ENCODE data around the gene GSTM2. TPM values are rescaled to one million over a fixed set of nuclear protein-coding genes. Genes with fewer than 3 reads are reported as not detected.
"Not testable (repeated sequence)": the region's sequence is repeated elsewhere in the genome, so short reads cannot be mapped to it uniquely, and the experiment has no call there.

The GSTM2 gene
- total RNA-seq, 2 donors from 2014 or later, result 49.0 to 72.4 TPM

DNA sequence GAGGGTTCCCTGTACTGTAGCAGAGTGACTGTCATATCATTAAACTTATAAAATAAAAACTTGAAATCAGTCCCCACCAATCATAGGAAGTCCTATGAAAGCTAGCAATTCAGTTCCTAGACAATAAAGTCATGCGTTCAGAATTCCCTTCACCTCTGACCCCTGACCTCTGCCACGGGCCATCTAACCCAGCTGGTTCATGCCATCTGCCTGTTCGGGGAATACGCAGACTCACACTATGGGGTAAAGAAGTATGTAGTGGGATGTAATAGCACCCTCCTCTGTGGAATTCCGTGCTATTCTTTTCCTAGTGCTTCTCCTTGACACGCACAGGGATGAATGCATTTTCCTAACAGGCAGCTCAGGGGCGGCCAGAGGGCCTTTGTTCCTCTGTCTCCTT is 9.9 kb upstream of the GSTM2 start:
- no peak overlapping the region for H3K4me3 ChIP-seq
- no peak overlapping the region for H3K27ac ChIP-seq
- H3K27me3 ChIP-seq (replicated peaks; ENCODE audit: insufficient read depth), result no peaks in the 10 kb centered on the region
- H3K9me3 ChIP-seq, result no peaks in the 10 kb centered on the region
- TF ChIP-seq, protein P1, sequence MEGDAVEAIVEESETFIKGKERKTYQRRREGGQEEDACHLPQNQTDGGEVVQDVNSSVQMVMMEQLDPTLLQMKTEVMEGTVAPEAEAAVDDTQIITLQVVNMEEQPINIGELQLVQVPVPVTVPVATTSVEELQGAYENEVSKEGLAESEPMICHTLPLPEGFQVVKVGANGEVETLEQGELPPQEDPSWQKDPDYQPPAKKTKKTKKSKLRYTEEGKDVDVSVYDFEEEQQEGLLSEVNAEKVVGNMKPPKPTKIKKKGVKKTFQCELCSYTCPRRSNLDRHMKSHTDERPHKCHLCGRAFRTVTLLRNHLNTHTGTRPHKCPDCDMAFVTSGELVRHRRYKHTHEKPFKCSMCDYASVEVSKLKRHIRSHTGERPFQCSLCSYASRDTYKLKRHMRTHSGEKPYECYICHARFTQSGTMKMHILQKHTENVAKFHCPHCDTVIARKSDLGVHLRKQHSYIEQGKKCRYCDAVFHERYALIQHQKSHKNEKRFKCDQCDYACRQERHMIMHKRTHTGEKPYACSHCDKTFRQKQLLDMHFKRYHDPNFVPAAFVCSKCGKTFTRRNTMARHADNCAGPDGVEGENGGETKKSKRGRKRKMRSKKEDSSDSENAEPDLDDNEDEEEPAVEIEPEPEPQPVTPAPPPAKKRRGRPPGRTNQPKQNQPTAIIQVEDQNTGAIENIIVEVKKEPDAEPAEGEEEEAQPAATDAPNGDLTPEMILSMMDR (IDR thresholded peaks at IDR 0.05), result no peak
- no peak for DNase-seq (ENCODE audit: low spot score)
- peaks cover 3 to 17% of the 10 kb centered on the region in 2 donors for H3K4me1 ChIP-seq (ENCODE audit: control insufficient read depth in 1 of 2, low read depth in 2 of 2)
- peaks cover 5% of the 10 kb centered on the region for H3K36me3 ChIP-seq
- ATAC-seq (ENCODE audit: insufficient number of reproducible peaks, low FRiP score, low read depth), result no peak

DNA sequence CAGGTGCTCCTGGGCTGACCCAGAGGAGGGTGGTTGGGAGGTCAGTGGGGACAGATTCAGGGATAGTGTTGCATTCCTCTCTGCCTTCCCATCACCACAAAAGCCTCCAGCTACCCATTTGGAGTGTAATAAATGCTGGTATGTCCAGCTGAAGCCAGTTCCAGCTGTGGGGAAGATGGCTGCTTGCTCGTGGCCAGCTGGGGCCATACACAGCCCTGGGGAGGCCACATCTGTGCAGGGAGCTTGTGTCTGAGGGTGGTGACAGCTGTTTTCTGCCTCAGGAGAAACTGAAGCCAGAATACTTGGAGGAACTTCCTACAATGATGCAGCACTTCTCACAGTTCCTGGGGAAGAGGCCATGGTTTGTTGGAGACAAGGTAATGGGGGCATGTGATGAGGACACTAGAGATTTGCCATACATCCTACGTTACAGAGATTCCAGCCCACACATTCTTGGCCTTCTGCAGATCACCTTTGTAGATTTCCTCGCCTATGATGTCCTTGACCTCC is 9.3 kb upstream of the GSTM2 start:
- no peaks in the 10 kb centered on the region for H3K9me3 ChIP-seq

DNA sequence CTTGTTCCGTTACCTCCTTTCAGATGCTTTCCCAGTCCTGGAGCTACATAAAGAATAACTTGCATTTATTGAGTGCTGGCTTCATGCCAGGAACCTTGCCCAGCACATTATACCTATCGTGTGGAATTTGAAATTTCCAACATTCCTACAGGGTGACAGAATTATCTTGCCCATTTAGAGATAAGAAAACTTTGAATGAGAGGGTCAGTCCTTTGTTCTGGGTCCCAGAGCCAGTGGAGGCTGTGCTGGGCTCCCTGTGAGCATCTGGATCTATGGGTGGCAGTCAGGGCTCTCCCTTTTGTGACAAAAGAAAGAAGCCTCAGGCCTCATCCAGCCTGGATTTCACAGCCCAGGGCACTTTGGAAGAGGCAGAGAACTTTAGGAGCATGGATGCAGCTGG is 8.7 kb upstream of the GSTM2 start:
- no peak for ATAC-seq (ENCODE audit: insufficient number of reproducible peaks, low FRiP score, low read depth)
- H3K36me3 ChIP-seq, result peaks cover 5% of the 10 kb centered on the region
- no peak overlapping the region for H3K27ac ChIP-seq
- no peak for DNase-seq (ENCODE audit: low spot score)
- H3K9me3 ChIP-seq, result no peaks in the 10 kb centered on the region
- TF ChIP-seq, protein P1 (IDR thresholded peaks at IDR 0.05), result no peak
- H3K4me3 ChIP-seq, result no peak overlapping the region
- no peaks in the 10 kb centered on the region for H3K27me3 ChIP-seq (replicated peaks; ENCODE audit: insufficient read depth)
- peaks cover 3 to 17% of the 10 kb centered on the region in 2 donors for H3K4me1 ChIP-seq (ENCODE audit: control insufficient read depth in 1 of 2, low read depth in 2 of 2)

More for the DNA sequence above, 9.3 kb upstream of the GSTM2 start:
- DNase-seq (ENCODE audit: low spot score) (no peak), ATAC-seq (ENCODE audit: insufficient number of reproducible peaks, low FRiP score, low read depth) (no peak)
- peaks cover 5% of the 10 kb centered on the region for H3K36me3 ChIP-seq
- no peak overlapping the region for H3K4me3 ChIP-seq
- TF ChIP-seq, protein P1 (IDR thresholded peaks at IDR 0.05), result no peak
- H3K4me1 ChIP-seq (ENCODE audit: control insufficient read depth in 1 of 2, low read depth in 2 of 2), result peaks cover 3 to 17% of the 10 kb centered on the region in 2 donors
- no peaks in the 10 kb centered on the region for H3K27me3 ChIP-seq (replicated peaks; ENCODE audit: insufficient read depth)
- H3K27ac ChIP-seq, result no peak overlapping the region

DNA sequence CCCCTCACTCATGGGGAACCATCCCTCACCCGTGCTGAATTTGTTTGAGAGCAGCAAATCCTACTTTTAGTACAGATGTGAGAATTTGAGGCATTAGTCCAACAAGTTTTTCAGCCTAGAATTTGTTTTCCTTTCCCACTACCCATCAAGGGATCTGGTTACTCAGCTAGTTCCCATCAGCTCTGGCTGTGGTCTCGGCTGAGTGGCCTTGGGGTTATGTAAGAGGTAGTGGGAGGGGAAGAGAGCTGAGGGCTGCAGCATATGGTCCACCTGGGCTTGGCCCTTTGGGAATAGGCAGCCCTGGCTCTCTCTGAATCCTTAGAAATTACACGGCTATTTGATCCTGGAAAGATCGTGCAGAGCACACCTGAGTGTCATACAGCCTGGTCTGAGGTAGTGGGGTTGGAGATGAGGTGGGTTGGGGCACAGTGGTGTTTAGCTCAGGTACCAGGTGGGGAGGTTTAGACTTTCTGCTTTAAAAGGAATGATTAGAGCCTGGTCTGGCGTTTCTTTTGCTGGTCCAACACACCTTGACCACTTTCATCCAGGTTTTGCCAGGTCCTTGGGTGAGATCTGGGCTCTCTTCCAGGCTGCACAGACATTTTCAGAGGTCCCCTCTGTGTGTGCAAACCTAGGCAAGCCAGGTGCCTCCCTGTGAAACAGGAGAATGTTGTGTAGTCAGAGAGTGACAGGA is 7.7 kb upstream of the GSTM2 start:
- Histone ChIP-seq H3K4me1 (ENCODE audit: control insufficient read depth in 1 of 2, low read depth in 2 of 2) (peaks cover 1 to 10% of the 10 kb centered on the region in 2 donors), H3K27ac (no peak overlapping the region), H3K4me3 (no peak overlapping the region), H3K36me3 (peaks cover 5% of the 10 kb centered on the region), H3K27me3 (replicated peaks; ENCODE audit: insufficient read depth) (no peaks in the 10 kb centered on the region), H3K9me3 (no peaks in the 10 kb centered on the region)
- DNase-seq (ENCODE audit: low spot score) (no peak), ATAC-seq (ENCODE audit: insufficient number of reproducible peaks, low FRiP score, low read depth) (no peak)
- TF ChIP-seq, protein P1 (IDR thresholded peaks at IDR 0.05), result no peak

GRCh38 chr1:109660691-109661026 is 7.2 kb upstream of the GSTM2 start:
- H3K9me3 ChIP-seq; H3K27ac ChIP-seq; DNase-seq (ENCODE audit: low spot score); ATAC-seq (ENCODE audit: insufficient number of reproducible peaks, low FRiP score, low read depth); H3K27me3 ChIP-seq (replicated peaks; ENCODE audit: insufficient read depth); H3K4me1 ChIP-seq (ENCODE audit: control insufficient read depth in 1 of 2, low read depth in 2 of 2); H3K4me3 ChIP-seq; H3K36me3 ChIP-seq: not testable (repeated sequence)

DNA sequence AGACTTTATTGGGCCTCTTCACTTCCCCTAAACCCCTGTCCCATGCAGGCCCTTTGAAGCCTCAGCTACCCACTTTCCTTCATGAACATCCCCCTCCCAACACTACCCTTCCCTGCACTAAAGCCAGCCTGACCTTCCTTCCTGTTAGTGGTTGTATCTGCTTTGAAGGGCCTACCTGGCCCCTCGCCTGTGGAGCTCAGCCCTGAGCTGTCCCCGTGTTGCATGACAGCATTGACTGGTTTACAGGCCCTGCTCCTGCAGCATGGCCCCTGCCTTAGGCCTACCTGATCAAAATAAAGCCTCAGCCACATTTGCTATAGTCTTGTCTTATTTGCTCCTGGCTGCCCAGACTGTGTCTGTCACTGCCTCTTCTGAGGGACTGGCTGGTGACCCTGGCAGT is 6.5 kb upstream of the GSTM2 start:
- no peak overlapping the region for H3K4me3 ChIP-seq
- no peaks in the 10 kb centered on the region for H3K9me3 ChIP-seq
- ATAC-seq (ENCODE audit: insufficient number of reproducible peaks, low FRiP score, low read depth), result no peak
- H3K27me3 ChIP-seq (replicated peaks; ENCODE audit: insufficient read depth), result no peaks in the 10 kb centered on the region
- TF ChIP-seq, protein P1 (IDR thresholded peaks at IDR 0.05), result no peak
- no peak overlapping the region for H3K27ac ChIP-seq
- peaks cover 5% of the 10 kb centered on the region for H3K36me3 ChIP-seq
- H3K4me1 ChIP-seq (ENCODE audit: control insufficient read depth in 1 of 2, low read depth in 2 of 2), result peaks cover 0 to 5% of the 10 kb centered on the region in 2 donors
- DNase-seq (ENCODE audit: low spot score), result no peak

Measured in thoracic aorta (tissue), 2 donors.